ENCODE data around the gene TENT4B.

Gene TENT4B

DNA sequence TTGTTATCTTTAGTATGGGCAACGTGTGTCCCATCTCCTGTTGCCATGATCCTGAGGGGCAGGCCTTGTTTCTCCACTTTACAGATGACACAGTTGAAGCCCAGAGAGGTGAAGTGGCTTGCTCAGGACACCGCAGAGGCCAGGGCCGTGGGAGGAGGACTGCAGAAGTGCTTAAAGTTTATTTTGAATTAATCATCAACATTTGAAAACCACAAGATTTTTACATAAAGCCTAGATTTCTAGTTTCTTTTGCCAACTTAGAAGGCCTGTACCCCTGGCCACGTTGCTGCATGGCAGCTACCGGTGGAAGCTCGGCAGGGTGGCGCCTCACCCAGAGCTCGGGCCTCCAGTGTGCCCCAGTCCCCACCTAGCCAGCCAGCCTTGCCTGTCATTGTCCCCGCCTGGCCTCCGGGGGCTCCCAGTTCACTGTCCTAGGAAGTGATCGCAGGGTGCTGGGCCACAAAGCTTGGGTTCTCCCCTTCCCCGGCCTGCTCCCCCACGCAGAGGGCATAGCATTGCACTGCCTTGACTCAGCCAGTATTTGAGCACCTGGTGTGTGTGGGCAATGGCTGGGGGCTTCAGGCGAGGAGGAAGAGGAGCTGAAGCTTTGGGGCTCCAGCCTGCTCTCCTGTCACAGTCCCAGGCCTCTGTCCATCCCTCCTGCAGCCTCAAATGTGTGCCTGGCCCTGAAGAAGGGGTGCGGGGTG is 98.4 kb downstream of the TENT4B start:
- Histone ChIP-seq H3K4me3 (ENCODE audit: low read length) (no peak overlapping the region), H3K27me3 (ENCODE audit: insufficient read depth, low read length) (peaks cover 7% of the 10 kb centered on the region), H2AFZ (ENCODE audit: low read depth, low read length) (no peak overlapping the region), H3K36me3 (ENCODE audit: insufficient read depth, low read length) (no peaks in the 10 kb centered on the region), H3K4me1 (ENCODE audit: insufficient read depth, low read length) (peaks cover 7% of the 10 kb centered on the region), H3K9me3 (ENCODE audit: low read length) (no peaks in the 10 kb centered on the region)

DNA sequence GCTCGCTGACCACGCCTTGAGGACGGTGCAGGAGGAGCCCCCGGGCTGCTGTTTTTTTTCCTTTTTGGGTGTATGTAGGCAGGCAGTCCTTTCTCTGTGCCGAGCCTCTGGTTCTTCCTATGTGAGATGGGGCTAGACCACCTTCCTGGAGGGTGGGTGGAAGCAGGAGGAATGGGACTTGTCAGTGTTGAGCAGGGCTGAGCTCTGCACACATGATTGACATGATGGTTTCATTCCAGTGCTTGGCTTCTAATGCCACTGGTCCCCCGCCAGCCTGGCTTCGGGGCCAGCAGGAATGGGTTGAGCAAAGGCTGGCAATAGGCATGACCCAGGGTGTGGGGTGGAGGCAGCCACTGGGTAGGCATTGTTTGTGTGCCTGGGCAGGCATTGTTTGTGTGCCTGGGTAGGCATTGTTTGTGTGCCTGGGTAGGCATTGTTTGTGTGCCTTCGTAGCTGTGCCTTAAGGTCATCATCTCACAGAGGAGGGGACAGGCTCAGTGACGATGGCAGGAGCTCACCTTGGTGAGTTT is 99.0 kb downstream of the TENT4B start:
- Histone ChIP-seq H3K4me1 (ENCODE audit: insufficient read depth, low read length) (peaks cover 5% of the 10 kb centered on the region), H2AFZ (ENCODE audit: low read depth, low read length) (no peak overlapping the region), H3K36me3 (ENCODE audit: insufficient read depth, low read length) (no peaks in the 10 kb centered on the region), H3K27me3 (ENCODE audit: insufficient read depth, low read length) (peaks cover 7% of the 10 kb centered on the region), H3K9me3 (ENCODE audit: low read length) (no peaks in the 10 kb centered on the region), H3K4me3 (ENCODE audit: low read length) (no peak overlapping the region)

DNA sequence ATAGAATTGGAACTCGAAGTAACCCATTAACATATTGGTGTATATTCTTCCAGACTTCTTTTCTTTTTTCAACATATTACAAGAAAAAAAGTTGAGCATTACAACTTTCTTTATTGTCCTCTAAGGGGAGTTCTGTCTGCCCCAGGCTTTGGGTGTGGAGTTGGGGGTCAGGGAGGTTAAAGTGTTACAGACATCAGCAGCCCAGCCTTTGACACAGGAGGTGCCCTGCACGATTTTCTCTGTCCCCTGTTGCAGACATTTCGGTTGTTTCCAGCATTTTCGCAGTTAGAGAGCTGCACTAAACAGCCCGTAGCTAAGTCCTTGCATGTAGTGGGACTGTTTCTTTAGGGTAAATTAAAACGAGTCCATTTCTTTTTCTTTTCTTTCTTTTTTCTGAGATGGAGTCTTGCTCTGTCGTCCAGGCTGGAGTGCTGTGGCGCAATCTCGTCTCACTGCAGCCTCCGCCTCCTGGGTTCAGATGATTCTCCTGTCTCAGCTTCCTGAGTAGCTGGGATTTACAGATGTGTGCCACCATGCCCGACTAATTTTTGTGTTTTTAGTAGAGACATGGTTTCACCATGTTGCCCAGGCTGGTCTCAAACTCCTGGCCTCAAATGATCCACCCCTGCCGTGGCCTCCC is 99.9 kb downstream of the TENT4B start:
- Histone ChIP-seq H3K27me3 (ENCODE audit: insufficient read depth, low read length) (peaks cover 5% of the 10 kb centered on the region), H3K4me1 (ENCODE audit: insufficient read depth, low read length) (peaks cover 5% of the 10 kb centered on the region), H3K9me3 (ENCODE audit: low read length) (no peaks in the 10 kb centered on the region), H2AFZ (ENCODE audit: low read depth, low read length) (no peak overlapping the region), H3K36me3 (ENCODE audit: insufficient read depth, low read length) (no peaks in the 10 kb centered on the region), H3K4me3 (ENCODE audit: low read length) (no peak overlapping the region)

DNA sequence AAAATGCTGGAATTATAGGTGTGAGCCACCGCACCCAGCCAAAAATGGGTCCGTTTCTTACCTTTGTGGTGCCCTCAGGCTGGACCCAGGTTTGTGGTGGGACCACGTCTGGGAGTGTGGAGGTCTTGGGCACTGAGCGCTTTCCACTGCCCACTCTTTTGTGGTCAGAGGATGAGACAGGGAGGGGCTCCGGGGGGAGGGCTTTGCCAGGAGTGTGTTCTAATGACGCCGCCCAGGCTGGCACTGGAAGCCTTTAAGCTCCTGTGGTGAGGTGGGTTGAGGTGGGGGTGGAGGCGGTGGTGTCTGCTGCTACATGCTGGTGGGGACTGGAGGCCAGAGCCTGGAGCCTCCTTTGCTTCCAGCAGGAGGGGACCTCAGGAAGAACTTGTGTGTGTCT is 100.4 kb downstream of the TENT4B start:
- Histone ChIP-seq H3K9me3 (ENCODE audit: low read length) (no peaks in the 10 kb centered on the region), H3K36me3 (ENCODE audit: insufficient read depth, low read length) (no peaks in the 10 kb centered on the region), H3K4me1 (ENCODE audit: insufficient read depth, low read length) (peaks cover 5% of the 10 kb centered on the region), H2AFZ (ENCODE audit: low read depth, low read length) (no peak overlapping the region), H3K27me3 (ENCODE audit: insufficient read depth, low read length) (peaks cover 3% of the 10 kb centered on the region), H3K4me3 (ENCODE audit: low read length) (no peak overlapping the region)

DNA sequence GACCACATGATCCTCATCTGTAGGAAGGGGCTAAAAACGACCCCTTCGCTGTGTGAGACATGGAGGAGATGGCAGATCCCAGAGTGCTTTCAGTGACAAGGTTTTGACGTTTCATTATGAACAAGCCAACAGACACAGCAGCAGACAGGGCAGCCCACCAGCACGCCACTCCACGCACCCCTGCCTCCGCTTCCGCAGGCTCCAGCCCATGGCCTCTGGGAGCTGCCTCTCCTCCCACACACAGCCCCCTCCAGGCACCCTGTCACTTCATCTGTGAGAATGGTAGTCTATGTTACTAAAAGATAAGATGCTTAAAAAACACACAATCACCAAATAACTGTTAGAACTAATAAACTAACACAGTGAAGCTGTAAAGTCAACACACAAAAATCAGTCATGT is 101.0 kb downstream of the TENT4B start:
- Histone ChIP-seq H3K27me3 (ENCODE audit: insufficient read depth, low read length) (peaks cover 3% of the 10 kb centered on the region), H3K4me1 (ENCODE audit: insufficient read depth, low read length) (peaks cover 9% of the 10 kb centered on the region), H2AFZ (ENCODE audit: low read depth, low read length) (no peak overlapping the region), H3K9me3 (ENCODE audit: low read length) (no peaks in the 10 kb centered on the region), H3K36me3 (ENCODE audit: insufficient read depth, low read length) (no peaks in the 10 kb centered on the region), H3K4me3 (ENCODE audit: low read length) (no peak overlapping the region)

DNA sequence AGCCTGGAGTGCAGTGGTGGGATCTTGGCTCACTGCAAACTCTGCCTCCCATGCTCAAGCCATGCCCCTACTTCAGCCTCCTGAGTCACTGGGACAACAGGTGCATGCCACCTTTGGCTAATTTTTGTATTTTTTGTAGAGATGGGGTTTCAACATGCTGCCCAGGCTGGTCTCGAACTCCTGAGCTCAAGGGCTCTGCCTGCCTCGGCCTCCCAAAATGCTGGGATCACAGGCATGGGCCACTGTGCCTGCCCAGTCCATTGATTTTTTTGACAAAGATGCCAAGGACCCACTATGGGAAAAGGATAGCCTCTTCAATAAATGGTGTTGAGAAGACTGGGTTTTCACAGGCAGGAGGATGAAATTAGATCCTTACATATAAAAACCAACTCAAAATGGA is 102.4 kb downstream of the TENT4B start:
- Histone ChIP-seq H3K4me1 (ENCODE audit: insufficient read depth, low read length) (peaks cover 18% of the 10 kb centered on the region), H2AFZ (ENCODE audit: low read depth, low read length) (no peak overlapping the region), H3K4me3 (ENCODE audit: low read length) (no peak overlapping the region), H3K27me3 (ENCODE audit: insufficient read depth, low read length) (peaks cover 3% of the 10 kb centered on the region), H3K9me3 (ENCODE audit: low read length) (no peaks in the 10 kb centered on the region), H3K36me3 (ENCODE audit: insufficient read depth, low read length) (no peaks in the 10 kb centered on the region)

DNA sequence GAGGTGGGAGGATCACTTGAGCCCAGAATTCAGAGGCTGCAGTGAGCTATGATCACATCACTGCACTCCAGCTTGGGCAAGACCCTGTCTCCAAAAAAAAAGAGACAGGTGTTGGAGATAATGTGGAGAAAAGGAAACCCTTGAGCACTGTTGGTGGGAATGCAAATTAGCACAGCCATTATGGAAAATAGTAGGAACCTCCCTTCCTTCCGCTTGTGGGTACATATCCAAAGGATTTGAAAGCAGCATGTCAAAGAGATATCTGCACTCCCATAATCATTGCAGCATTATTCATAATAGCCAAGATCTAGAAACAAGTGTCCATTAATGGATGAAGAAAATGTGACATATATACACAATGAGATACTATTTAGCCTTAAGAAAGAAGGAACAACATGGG is 103.5 kb downstream of the TENT4B start:
- no peaks in the 10 kb centered on the region for H3K36me3 ChIP-seq (ENCODE audit: insufficient read depth, low read length)

DNA sequence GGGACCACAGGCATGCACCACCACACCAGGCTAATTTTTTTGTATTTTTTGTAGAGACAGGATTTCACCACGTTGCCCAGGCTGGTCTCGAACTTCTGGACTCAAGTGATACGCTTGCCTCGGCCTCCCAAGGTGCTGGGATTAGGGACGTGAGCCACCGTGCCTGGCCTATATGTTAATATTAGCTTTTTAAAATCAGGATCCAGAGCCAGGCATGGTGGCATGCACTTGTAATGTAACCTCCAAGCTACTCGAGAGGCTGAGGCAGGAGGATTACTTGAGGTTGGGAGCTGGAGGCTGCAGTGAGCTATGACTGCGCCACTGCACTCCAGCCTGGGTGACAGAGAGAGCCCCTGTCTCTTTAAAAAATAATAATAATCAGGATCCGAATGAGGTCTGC is 104.8 kb downstream of the TENT4B start:
- no peaks in the 10 kb centered on the region for H3K9me3 ChIP-seq (ENCODE audit: low read length)
- peaks cover under 1% of the 10 kb centered on the region for H3K27me3 ChIP-seq (ENCODE audit: insufficient read depth, low read length)
- no peak overlapping the region for H2AFZ ChIP-seq (ENCODE audit: low read depth, low read length)
- H3K36me3 ChIP-seq (ENCODE audit: insufficient read depth, low read length): no peaks in the 10 kb centered on the region
- H3K4me3 ChIP-seq (ENCODE audit: low read length): no peak overlapping the region
- H3K4me1 ChIP-seq (ENCODE audit: insufficient read depth, low read length): peaks cover 18% of the 10 kb centered on the region

More for the DNA sequence above, 103.5 kb downstream of the TENT4B start:
- no peak overlapping the region for H2AFZ ChIP-seq (ENCODE audit: low read depth, low read length)
- no peaks in the 10 kb centered on the region for H3K9me3 ChIP-seq (ENCODE audit: low read length)
- no peak overlapping the region for H3K4me3 ChIP-seq (ENCODE audit: low read length)
- peaks cover 3% of the 10 kb centered on the region for H3K27me3 ChIP-seq (ENCODE audit: insufficient read depth, low read length)
- peaks cover 18% of the 10 kb centered on the region for H3K4me1 ChIP-seq (ENCODE audit: insufficient read depth, low read length)

DNA sequence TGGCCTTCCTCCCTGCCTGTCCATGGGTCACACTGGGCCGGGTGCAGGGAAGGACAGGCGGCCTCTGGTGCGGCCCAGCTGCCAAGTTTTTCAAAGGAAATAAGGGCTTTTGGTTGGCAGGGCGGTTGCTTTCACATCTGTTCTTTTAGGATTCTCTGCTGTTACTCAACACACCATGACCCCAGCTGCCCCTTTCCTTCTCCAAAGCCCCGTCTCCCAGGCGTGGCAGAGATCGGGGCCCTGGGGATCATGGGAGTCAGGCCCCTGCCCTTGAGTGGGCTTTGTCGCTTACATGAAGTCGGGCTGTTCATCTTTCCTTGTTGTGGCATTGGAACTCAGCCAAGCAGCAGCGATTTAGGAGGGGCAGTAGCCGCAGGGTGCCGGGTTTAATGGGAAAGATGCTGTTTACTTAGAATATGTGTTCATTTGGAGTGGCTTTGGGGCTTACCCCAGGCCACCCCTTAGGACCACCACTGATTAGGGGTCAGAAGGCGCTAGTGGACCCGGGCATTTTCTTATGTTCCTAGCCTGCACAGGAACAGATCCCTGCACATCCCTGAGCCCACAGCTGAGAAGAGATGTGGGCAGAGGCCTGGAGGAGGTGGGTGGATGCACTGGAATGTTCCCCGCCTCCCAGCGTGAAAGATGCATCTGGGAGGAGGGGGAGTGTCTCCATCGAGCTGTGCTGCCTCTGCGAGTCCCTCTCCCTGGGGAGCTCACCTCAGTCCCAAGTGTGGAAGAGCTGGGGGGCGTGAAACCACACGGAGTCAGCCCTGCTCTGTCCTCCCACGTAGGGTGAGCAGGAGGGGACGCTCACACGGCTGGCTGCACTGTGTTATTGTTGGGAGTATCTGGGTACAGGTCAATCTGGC is 106.5 kb downstream of the TENT4B start:
- H3K9me3 ChIP-seq (ENCODE audit: low read length): no peaks in the 10 kb centered on the region
- peak overlapping the region; percentile 4 for H3K4me3 ChIP-seq (ENCODE audit: low read length)
- H3K4me1 ChIP-seq (ENCODE audit: insufficient read depth, low read length): peaks cover 13% of the 10 kb centered on the region
- no peaks in the 10 kb centered on the region for H3K36me3 ChIP-seq (ENCODE audit: insufficient read depth, low read length)
- H3K27me3 ChIP-seq (ENCODE audit: insufficient read depth, low read length): peaks cover 2% of the 10 kb centered on the region
- no peak overlapping the region for H2AFZ ChIP-seq (ENCODE audit: low read depth, low read length)

DNA sequence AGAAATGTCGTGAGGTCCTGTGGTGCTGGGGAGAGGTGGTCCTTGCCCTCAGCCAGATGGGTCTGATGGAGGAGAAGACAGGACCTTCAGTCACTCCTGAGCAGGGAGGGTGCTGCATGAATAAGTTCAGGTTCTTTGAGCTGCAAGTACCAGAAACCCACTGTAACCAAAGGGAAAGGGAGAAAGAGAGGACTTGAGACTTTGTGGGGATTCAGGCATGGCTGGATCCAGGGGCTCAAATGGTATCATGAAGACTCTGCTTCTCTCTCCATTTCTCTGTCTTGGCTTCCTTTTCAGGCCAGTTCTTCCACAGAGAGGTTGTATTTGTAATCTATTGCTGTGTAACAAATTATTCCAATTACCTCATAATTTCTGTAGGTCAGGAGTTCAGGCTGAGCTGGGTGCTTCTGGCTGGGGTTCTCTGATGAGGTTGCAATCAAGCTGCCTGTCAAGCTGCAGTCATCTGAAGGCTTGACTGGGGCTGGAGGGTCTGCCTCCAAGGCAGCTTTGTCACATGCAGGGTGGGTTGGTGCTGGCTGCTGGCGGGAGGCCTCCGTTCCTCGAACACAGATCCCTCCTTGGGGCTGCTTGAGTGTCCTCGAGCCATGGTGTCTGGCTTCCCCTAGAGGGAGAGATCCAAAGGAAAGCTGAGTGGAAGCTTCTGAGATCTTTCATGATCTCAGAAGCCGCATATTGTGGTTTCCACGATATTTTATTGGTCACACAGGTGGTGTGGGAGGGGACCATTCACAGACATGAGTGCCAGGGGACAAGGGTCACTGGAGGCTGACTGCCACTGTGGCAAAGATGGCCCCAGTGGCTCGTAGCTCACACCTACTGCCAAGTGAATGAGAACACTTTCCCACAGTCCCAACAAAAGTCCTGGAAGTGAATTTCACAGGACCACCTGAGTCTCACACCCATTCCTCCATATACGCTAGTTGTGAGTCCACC is 107.4 kb downstream of the TENT4B start:
- H2AFZ ChIP-seq (ENCODE audit: low read depth, low read length): no peak overlapping the region
- no peaks in the 10 kb centered on the region for H3K9me3 ChIP-seq (ENCODE audit: low read length)
- H3K4me3 ChIP-seq (ENCODE audit: low read length): no peak overlapping the region
- no peaks in the 10 kb centered on the region for H3K36me3 ChIP-seq (ENCODE audit: insufficient read depth, low read length)
- peaks cover 2% of the 10 kb centered on the region for H3K27me3 ChIP-seq (ENCODE audit: insufficient read depth, low read length)
- peaks cover 13% of the 10 kb centered on the region for H3K4me1 ChIP-seq (ENCODE audit: insufficient read depth, low read length)

DNA sequence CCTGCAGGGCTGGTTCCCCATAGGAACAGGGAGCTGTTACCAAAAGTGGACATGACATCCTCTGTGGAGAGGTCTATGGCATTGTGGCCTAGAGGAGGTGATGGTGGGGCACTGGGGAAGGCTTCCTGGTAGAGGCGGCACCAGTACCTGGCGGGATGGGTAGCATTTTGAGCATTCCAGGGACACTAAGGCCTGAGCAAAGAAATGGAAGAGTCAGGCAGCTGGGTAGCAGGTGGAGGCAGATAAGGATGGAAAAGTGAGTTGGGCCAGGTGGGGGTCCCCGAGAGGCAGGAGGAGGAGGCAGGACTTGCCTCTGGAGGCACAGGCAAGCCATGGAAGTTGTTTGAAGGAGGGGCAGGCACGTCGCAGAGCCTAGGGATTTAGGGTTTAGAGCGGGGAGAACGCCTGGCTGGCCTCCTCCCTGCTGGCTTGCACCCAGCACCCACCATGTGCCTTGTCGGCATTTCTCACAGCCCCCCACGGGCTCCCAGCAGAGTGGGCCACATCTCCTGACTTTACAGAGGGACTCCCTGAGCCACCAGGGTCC is 108.1 kb downstream of the TENT4B start:
- Histone ChIP-seq H3K4me1 (ENCODE audit: insufficient read depth, low read length) (peaks cover 13% of the 10 kb centered on the region), H3K4me3 (ENCODE audit: low read length) (no peak overlapping the region), H3K27me3 (ENCODE audit: insufficient read depth, low read length) (peaks cover 2% of the 10 kb centered on the region), H3K9me3 (ENCODE audit: low read length) (no peaks in the 10 kb centered on the region), H2AFZ (ENCODE audit: low read depth, low read length) (no peak overlapping the region), H3K36me3 (ENCODE audit: insufficient read depth, low read length) (no peaks in the 10 kb centered on the region)

DNA sequence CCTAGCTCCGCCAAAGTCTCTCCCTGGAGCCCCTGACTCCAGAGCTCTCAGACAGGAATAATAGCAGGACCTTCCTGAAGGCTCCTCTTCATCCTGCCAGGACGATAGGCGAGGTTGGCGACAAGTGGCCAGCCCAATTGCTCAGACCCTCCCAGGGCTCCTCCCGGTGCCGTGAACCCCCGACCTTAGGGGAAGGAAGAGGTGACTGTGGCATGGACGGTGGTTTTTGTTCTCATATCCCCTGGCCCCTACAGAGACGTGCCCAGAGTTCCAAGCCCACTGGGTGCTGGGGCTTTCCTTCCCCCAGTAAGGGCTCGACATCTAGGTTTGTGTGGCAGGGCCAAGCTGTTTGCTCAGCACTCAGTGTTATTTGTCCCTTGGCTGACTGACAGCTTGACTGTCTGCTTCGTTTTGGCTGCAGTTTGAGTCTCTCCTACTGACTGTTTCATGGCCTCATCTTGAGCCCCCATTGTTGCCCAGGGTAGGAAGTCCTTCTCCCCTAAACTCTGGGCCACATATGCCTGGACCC is 108.7 kb downstream of the TENT4B start:
- Histone ChIP-seq H3K4me3 (ENCODE audit: low read length) (no peak overlapping the region), H3K4me1 (ENCODE audit: insufficient read depth, low read length) (peaks cover 18% of the 10 kb centered on the region), H2AFZ (ENCODE audit: low read depth, low read length) (no peak overlapping the region), H3K27me3 (ENCODE audit: insufficient read depth, low read length) (peaks cover 2% of the 10 kb centered on the region), H3K36me3 (ENCODE audit: insufficient read depth, low read length) (no peaks in the 10 kb centered on the region), H3K9me3 (ENCODE audit: low read length) (no peaks in the 10 kb centered on the region)
